CD4-positive, alpha-beta T cell (primary cell): ENCODE measurements around the gene PHF21B. TPM values are rescaled to one million over a fixed set of nuclear protein-coding genes. Genes with fewer than 3 reads are reported as not detected.

Source experiments
- ATAC-seq: fragments of 200-7000 bp; cut with Tn5 transposase; one replicate; pipeline ENCODE4 v1.10.0; 2022; ENCODE audit warnings: mild to moderate bottlenecking; ENCODE audit not compliant: poor library complexity
- CTCF ChIA-PET: fragments of 350-600 bp; sonication (Branson Sonifier 250); formaldehyde crosslinking; loops from one replicate; lab custom pipeline; 2021; ENCODE audit warnings: antibody characterized with exemption, inconsistent platforms; lab: Charles Lee
- POLR2A ChIA-PET: fragments of 350-600 bp; sonication (Branson Sonifier 250); formaldehyde crosslinking; loops from one replicate; lab custom pipeline; 2021; ENCODE audit warnings: antibody characterized with exemption, inconsistent platforms; lab: Charles Lee
- DNase-seq, 14 experiments: peaks; one replicate each; pipeline ENCODE4 v3.0.0-alpha.2; 2013 to 2020; ENCODE audit warnings: mixed read lengths in 2 of 14
- H3K27ac ChIP-seq, 2 donors: one replicate each; pipeline versions ENCODE4 v1.5.1 to v1.7.0; 2013; ENCODE audit warnings: low read length in 2 of 2, low read depth in 1 of 2, mild to moderate bottlenecking in 1 of 2
- H3K27me3 ChIP-seq, 2 experiments: 1 replicate in 1 of 2; 2 replicates in 1 of 2; pipeline versions ENCODE4 v1.6.1 to v1.7.0; 2013; ENCODE audit warnings: low read length in 2 of 2, control low read depth in 1 of 2, mild to moderate bottlenecking in 1 of 2, moderate library complexity in 1 of 2; ENCODE audit not compliant: insufficient read depth in 2 of 2, control insufficient read depth in 1 of 2
- H3K36me3 ChIP-seq: one replicate; pipeline ENCODE4 v1.6.1; 2013; ENCODE audit warnings: low read length, control low read depth; ENCODE audit not compliant: insufficient read depth
- H3K4me1 ChIP-seq: one replicate; pipeline ENCODE4 v1.6.1; 2013; ENCODE audit warnings: low read length, control low read depth; ENCODE audit not compliant: insufficient read depth
- H3K4me3 ChIP-seq: one replicate; pipeline ENCODE4 v1.5.1; 2013; ENCODE audit warnings: mild to moderate bottlenecking, low read length, moderate library complexity
- H3K9me3 ChIP-seq, 2 experiments: 1 replicate in 1 of 2; 2 replicates in 1 of 2; pipeline versions ENCODE4 v1.6.1 to v1.7.0; 2013; ENCODE audit warnings: low read length in 2 of 2, mild to moderate bottlenecking in 2 of 2, control low read depth in 1 of 2, moderate library complexity in 1 of 2; ENCODE audit not compliant: control insufficient read depth in 1 of 2, insufficient read depth in 1 of 2
- H3K27ac Mint-ChIP-seq: one replicate; pipeline ENCODE4 v1.8.0; 2020; ENCODE audit warnings: mixed read lengths
- H3K27me3 Mint-ChIP-seq: one replicate; pipeline ENCODE4 v1.8.0; 2021; ENCODE audit warnings: mixed read lengths
- H3K36me3 Mint-ChIP-seq: one replicate; pipeline ENCODE4 v1.8.0; 2021; ENCODE audit warnings: low read depth, mixed read lengths
- H3K4me1 Mint-ChIP-seq: one replicate; pipeline ENCODE4 v1.8.0; 2021; ENCODE audit warnings: low read depth, mixed read lengths
- H3K4me3 Mint-ChIP-seq: one replicate; pipeline ENCODE4 v1.8.0; 2020; ENCODE audit warnings: mild to moderate bottlenecking, mixed read lengths
- H3K9me3 Mint-ChIP-seq: one replicate; pipeline ENCODE4 v1.8.0; 2020; ENCODE audit warnings: mixed read lengths
- intact Hi-C, 2 experiments: fragments of 100-400 bp; cut with DNase I in 1 of 2; cut with micrococcal nuclease in 1 of 2; formaldehyde crosslinking; loops; one replicate each; pipeline versions ENCODE4 v1.15.1 to v1.9.0; 2023 to 2025; cut with DNase I, micrococcal nuclease
- total RNA-seq, 174 experiments: library from RNA in 2 of 174; stranded (reverse) in 2 of 174; gene quantifications; one replicate each; pipeline ENCODE4 v1.2.3 and lab custom pipeline; 2021 to 2026
- TF ChIP-seq, protein P1 (sequence below): fragments of 200-600 bp; IDR thresholded peaks from one replicate; pipeline ENCODE4 v1.8.0; 2022; ENCODE audit warnings: antibody characterized with exemption, mild to moderate bottlenecking

The PHF21B gene
- total RNA-seq, 2 experiments from 2014 or later: not detected

DNA sequence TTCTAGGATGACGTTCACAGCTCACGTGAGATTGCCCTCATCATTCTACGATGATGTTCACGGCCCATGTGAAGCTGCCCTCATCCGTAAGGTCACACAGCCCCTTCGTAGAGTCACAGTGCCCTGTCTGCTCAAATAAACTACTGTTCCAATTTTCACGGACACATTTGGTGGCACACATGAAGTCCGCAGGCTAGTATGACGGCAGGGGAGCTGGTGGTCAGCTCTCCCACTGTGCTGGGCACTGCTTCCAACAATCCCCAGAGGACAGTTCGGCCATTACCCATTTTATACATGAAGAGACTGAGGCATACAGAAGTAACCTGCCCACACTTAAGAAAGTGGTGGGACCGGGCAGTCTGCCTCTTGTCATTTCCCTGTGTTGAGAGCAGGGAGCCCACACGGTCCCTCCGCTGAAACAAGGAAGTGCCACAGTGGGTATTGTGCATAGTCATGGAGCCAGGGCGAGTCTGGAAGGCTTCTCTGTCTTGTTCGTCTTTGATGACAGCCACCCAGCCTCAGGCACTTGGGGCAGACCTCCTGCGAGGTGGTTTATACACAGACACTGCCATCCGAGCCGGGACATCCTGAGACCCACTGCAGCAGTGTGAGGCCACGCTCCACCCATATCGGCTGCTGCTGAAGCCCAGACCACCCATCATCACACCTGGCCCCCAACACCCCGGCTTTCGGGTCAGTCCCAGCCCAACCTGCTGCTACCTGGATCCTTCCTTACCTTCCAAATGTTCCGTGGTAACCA, 114.3 kb downstream of the PHF21B start:
- no peaks in the 10 kb centered on the region for H3K27me3 ChIP-seq
- Mint-ChIP-seq H3K4me1 (no peaks in the 10 kb centered on the region), H3K27me3 (no peaks in the 10 kb centered on the region), H3K4me3 (no peak overlapping the region), H3K36me3 (no peaks in the 10 kb centered on the region), H3K9me3 (no peaks in the 10 kb centered on the region), H3K27ac (no peak overlapping the region)
- ChIA-PET POLR2A (no interaction called here), CTCF (no interaction called here)
- ATAC-seq (no peak), DNase-seq (no peak)
- H3K36me3 ChIP-seq: no peaks in the 10 kb centered on the region
- TF ChIP-seq, protein P1, sequence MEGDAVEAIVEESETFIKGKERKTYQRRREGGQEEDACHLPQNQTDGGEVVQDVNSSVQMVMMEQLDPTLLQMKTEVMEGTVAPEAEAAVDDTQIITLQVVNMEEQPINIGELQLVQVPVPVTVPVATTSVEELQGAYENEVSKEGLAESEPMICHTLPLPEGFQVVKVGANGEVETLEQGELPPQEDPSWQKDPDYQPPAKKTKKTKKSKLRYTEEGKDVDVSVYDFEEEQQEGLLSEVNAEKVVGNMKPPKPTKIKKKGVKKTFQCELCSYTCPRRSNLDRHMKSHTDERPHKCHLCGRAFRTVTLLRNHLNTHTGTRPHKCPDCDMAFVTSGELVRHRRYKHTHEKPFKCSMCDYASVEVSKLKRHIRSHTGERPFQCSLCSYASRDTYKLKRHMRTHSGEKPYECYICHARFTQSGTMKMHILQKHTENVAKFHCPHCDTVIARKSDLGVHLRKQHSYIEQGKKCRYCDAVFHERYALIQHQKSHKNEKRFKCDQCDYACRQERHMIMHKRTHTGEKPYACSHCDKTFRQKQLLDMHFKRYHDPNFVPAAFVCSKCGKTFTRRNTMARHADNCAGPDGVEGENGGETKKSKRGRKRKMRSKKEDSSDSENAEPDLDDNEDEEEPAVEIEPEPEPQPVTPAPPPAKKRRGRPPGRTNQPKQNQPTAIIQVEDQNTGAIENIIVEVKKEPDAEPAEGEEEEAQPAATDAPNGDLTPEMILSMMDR: no peak
- intact Hi-C loops: no loop called here
- no peaks in the 10 kb centered on the region for H3K4me1 ChIP-seq
- no peak overlapping the region for H3K27ac ChIP-seq
- peaks cover 0 to 4% of the 10 kb centered on the region in 2 experiments for H3K9me3 ChIP-seq
- no peak overlapping the region for H3K4me3 ChIP-seq

DNA sequence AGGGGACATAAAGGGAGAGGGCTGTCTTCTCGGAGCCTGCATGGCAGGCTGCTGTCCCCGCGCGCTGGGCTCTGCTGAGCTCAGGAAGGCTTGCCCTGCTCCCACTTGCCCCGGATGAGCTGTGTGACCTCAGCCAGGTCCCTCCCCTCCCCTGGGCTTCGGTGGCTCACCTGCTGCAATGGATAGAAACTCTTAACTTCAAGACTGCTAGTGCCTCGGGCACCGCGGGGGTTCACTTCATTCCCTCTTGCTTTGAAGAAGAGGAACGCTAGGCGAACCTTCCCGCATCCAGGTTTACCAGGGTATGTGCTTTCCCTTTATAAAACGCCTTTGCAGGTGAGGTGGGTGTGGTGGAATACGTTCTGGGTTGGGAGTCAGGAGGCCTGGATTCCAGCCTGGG, 115.0 kb downstream of the PHF21B start:
- H3K9me3 Mint-ChIP-seq: no peaks in the 10 kb centered on the region
- no peaks in the 10 kb centered on the region for H3K36me3 ChIP-seq
- DNase-seq: no peak
- no peaks in the 10 kb centered on the region for H3K36me3 Mint-ChIP-seq
- ChIA-PET POLR2A (no interaction called here), CTCF (no interaction called here)
- H3K4me1 Mint-ChIP-seq: no peaks in the 10 kb centered on the region
- H3K4me3 ChIP-seq: no peak overlapping the region
- no peak overlapping the region for H3K4me3 Mint-ChIP-seq
- H3K27me3 Mint-ChIP-seq: no peaks in the 10 kb centered on the region
- intact Hi-C loops: no loop called here
- no peak overlapping the region for H3K27ac ChIP-seq
- H3K27ac Mint-ChIP-seq: no peak overlapping the region
- H3K9me3 ChIP-seq: peaks cover 0 to 4% of the 10 kb centered on the region in 2 experiments
- no peaks in the 10 kb centered on the region for H3K27me3 ChIP-seq
- ATAC-seq: no peak
- H3K4me1 ChIP-seq: no peaks in the 10 kb centered on the region
- TF ChIP-seq, protein P1: no peak

DNA sequence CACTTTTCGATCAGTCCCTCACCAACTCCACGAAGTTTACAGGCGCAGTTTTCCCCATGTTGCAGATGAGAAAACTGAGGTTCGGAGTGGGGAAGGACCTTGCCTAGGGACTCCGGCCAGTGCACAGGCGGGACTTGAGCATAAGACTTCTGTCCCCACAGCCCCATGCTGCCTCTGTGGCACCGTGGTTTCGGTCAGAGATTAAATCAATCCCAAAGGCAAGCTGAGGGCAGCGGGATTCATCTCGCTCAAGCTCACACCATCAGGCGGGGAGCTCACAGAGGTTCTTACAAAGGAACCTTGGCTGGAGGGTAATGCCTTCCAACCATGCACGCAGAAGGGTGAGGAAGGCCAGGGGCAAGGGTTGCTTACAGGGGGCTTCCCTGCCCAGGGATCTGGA, 115.5 kb downstream of the PHF21B start:
- H3K9me3 Mint-ChIP-seq: no peaks in the 10 kb centered on the region
- H3K4me3 Mint-ChIP-seq: no peak overlapping the region
- Histone ChIP-seq H3K27ac (no peak overlapping the region), H3K27me3 (no peaks in the 10 kb centered on the region), H3K4me3 (no peak overlapping the region), H3K9me3 (peaks cover 0 to 4% of the 10 kb centered on the region in 2 experiments), H3K36me3 (no peaks in the 10 kb centered on the region), H3K4me1 (no peaks in the 10 kb centered on the region)
- ATAC-seq: no peak
- TF ChIP-seq, protein P1: no peak
- H3K27ac Mint-ChIP-seq: no peak overlapping the region
- H3K27me3 Mint-ChIP-seq: no peaks in the 10 kb centered on the region
- peak in 1 of 14 experiments; percentile 11 for DNase-seq
- intact Hi-C loops: no loop called here
- no peaks in the 10 kb centered on the region for H3K36me3 Mint-ChIP-seq
- H3K4me1 Mint-ChIP-seq: no peaks in the 10 kb centered on the region
- ChIA-PET POLR2A (no interaction called here), CTCF (no interaction called here)
